Parathyroid adenoma (tissue), 2 donors: Measurements from ENCODE around the gene ZNF174.

Experiments used
- H2AFZ ChIP-seq: fragments of 300-600 bp; sonication (generic); one replicate; pipeline ENCODE4 v1.7.0; 2017; ENCODE audit warnings: antibody characterized with exemption, mild to moderate bottlenecking
- H3K27ac ChIP-seq: fragments of 300-600 bp; sonication (generic); one replicate; pipeline ENCODE4 v1.7.0; 2017
- H3K27me3 ChIP-seq: fragments of 300-600 bp; sonication (generic); one replicate; pipeline ENCODE4 v1.7.0; 2017; ENCODE audit warnings: low read length; ENCODE audit not compliant: control insufficient read depth, insufficient read depth
- H3K36me3 ChIP-seq: fragments of 300-600 bp; sonication (generic); one replicate; pipeline ENCODE4 v1.7.0; 2017; ENCODE audit warnings: low read length; ENCODE audit not compliant: control insufficient read depth, insufficient read depth
- H3K4me1 ChIP-seq: fragments of 300-600 bp; sonication (generic); one replicate; pipeline ENCODE4 v1.7.0; 2017; ENCODE audit warnings: control low read depth
- H3K4me2 ChIP-seq: fragments of 300-600 bp; sonication (generic); one replicate; pipeline ENCODE4 v1.7.0; 2017; ENCODE audit warnings: low read length
- H3K4me3 ChIP-seq: fragments of 300-600 bp; sonication (generic); one replicate; pipeline ENCODE4 v1.7.0; 2017; ENCODE audit warnings: low read depth, low read length
- H3K79me2 ChIP-seq: fragments of 300-600 bp; sonication (generic); one replicate; pipeline ENCODE4 v1.7.0; 2017; ENCODE audit warnings: control low read depth
- H3K9ac ChIP-seq: fragments of 300-600 bp; sonication (generic); one replicate; pipeline ENCODE4 v1.7.0; 2017; ENCODE audit warnings: mild to moderate bottlenecking
- H3K9me3 ChIP-seq: fragments of 300-600 bp; sonication (generic); one replicate; pipeline ENCODE4 v1.7.0; 2017; ENCODE audit warnings: low read length; ENCODE audit not compliant: control insufficient read depth
- CTCF ChIP-seq: fragments of 300-600 bp; sonication (generic); IDR thresholded peaks from one replicate; pipeline ENCODE4 v1.7.0; 2017; ENCODE audit warnings: antibody characterized with exemption, mild to moderate bottlenecking
- donor health status: primary hyperparathyroidism.

ZNF174 gene

GRCh38 chr16:3454093-3454492 is 53.1 kb downstream of the ZNF174 start:
- Histone ChIP-seq H3K4me2 (no peak overlapping the region), H2AFZ (no peak overlapping the region), H3K9ac (no peak overlapping the region), H3K79me2 (peaks cover 9% of the 10 kb centered on the region), H3K4me1 (peaks cover 7% of the 10 kb centered on the region), H3K27ac (no peak overlapping the region), H3K36me3 (no peaks in the 10 kb centered on the region), H3K9me3 (no peaks in the 10 kb centered on the region), H3K4me3 (no peak overlapping the region), H3K27me3 (no peaks in the 10 kb centered on the region)
- no peak for TF ChIP-seq CTCF

GRCh38 chr16:3454631-3455147 is 53.7 kb downstream of the ZNF174 start:
- H3K4me2 ChIP-seq = no peak overlapping the region
- no peak overlapping the region for H3K4me3 ChIP-seq
- no peak for TF ChIP-seq CTCF
- H3K27me3 ChIP-seq = no peaks in the 10 kb centered on the region
- H2AFZ ChIP-seq = no peak overlapping the region
- H3K9ac ChIP-seq = no peak overlapping the region
- H3K9me3 ChIP-seq = no peaks in the 10 kb centered on the region
- H3K4me1 ChIP-seq = peaks cover 11% of the 10 kb centered on the region
- peaks cover 9% of the 10 kb centered on the region for H3K79me2 ChIP-seq
- no peak overlapping the region for H3K27ac ChIP-seq
- H3K36me3 ChIP-seq = no peaks in the 10 kb centered on the region

GRCh38 chr16:3457434-3458252 is 56.6 kb downstream of the ZNF174 start:
- peaks cover 26% of the 10 kb centered on the region for H3K4me1 ChIP-seq

GRCh38 chr16:3458278-3458851 is 57.4 kb downstream of the ZNF174 start:
- Histone ChIP-seq H3K36me3 (no peaks in the 10 kb centered on the region), H3K4me1 (peaks cover 26% of the 10 kb centered on the region), H3K9ac (peak overlapping the region; percentile 82), H3K27me3 (no peaks in the 10 kb centered on the region), H2AFZ (peak overlapping the region; percentile 67), H3K79me2 (peaks cover 32% of the 10 kb centered on the region), H3K9me3 (no peaks in the 10 kb centered on the region), H3K4me2 (peak overlapping the region; percentile 99), H3K4me3 (peak overlapping the region; percentile 95), H3K27ac (peak overlapping the region; percentile 96)
- no peak for TF ChIP-seq CTCF

More at GRCh38 chr16:3457434-3458252, 56.6 kb downstream of the ZNF174 start:
- Histone ChIP-seq H3K9me3 (no peaks in the 10 kb centered on the region), H2AFZ (peak overlapping the region; percentile 99), H3K36me3 (no peaks in the 10 kb centered on the region), H3K9ac (peak overlapping the region; percentile 82), H3K27ac (peak overlapping the region; percentile 96), H3K4me3 (peak overlapping the region; percentile 95), H3K4me2 (peak overlapping the region; percentile 95), H3K27me3 (no peaks in the 10 kb centered on the region), H3K79me2 (peaks cover 27% of the 10 kb centered on the region)
- TF ChIP-seq CTCF = peak; percentile 46
